GM23338 (cell line): ENCODE results near the gene PURA. TPM values are rescaled to one million over a fixed set of nuclear protein-coding genes. Genes with fewer than 3 reads are reported as not detected.

ENCODE experiments used
- ATAC-seq: fragments of 200-7000 bp; cut with Tn5 transposase; 3 replicates; pipeline ENCODE4 v1.9.1; 2020
- DNase-seq: peaks from one replicate; pipeline ENCODE4 v3.0.0-alpha.2; 2015; ENCODE audit warnings: low spot score
- H2AFZ ChIP-seq: fragments of 200-600 bp; sonication (generic); 2 replicates; pipeline ENCODE4 v1.8.0; 2016; ENCODE audit warnings: antibody characterized with exemption, mild to moderate bottlenecking, moderate library complexity
- H3F3A ChIP-seq: fragments of 200-600 bp; sonication (generic); replicated peaks from 2 replicates; pipeline ENCODE4 v1.8.0; 2017; ENCODE audit warnings: antibody characterized with exemption, mixed run types, low read depth
- H3K27ac ChIP-seq: fragments of 200-600 bp; sonication (generic); 2 replicates; pipeline ENCODE4 v1.6.1; 2016; ENCODE audit warnings: low read depth
- H3K27me3 ChIP-seq: fragments of 200-600 bp; sonication (generic); 2 replicates; pipeline ENCODE4 v1.8.0; 2016; ENCODE audit warnings: mild to moderate bottlenecking, mixed run types, moderate library complexity; ENCODE audit not compliant: insufficient read depth
- H3K36me3 ChIP-seq: fragments of 200-600 bp; sonication (generic); 2 replicates; pipeline ENCODE4 v1.8.0; 2016; ENCODE audit warnings: mild to moderate bottlenecking; ENCODE audit not compliant: insufficient read depth
- H3K4me1 ChIP-seq: fragments of 200-600 bp; sonication (generic); 2 replicates; pipeline ENCODE4 v1.8.0; 2016; ENCODE audit warnings: mild to moderate bottlenecking, moderate library complexity; ENCODE audit not compliant: insufficient read depth
- H3K4me2 ChIP-seq: fragments of 200-600 bp; sonication (generic); 2 replicates; pipeline ENCODE4 v1.7.1; 2017; ENCODE audit warnings: mixed run types
- H3K4me3 ChIP-seq: fragments of 200-600 bp; sonication (generic); 2 replicates; pipeline ENCODE4 v1.6.1; 2016; ENCODE audit warnings: mixed run types
- H3K79me2 ChIP-seq: fragments of 200-600 bp; sonication (generic); replicated peaks from 2 replicates; pipeline ENCODE4 v1.8.0; 2017; ENCODE audit warnings: mild to moderate bottlenecking; ENCODE audit not compliant: insufficient read depth
- H3K9me2 ChIP-seq: fragments of 200-600 bp; sonication (generic); 2 replicates; pipeline ENCODE4 v1.8.0; 2017; ENCODE audit not compliant: insufficient read depth
- H4K20me1 ChIP-seq: fragments of 200-600 bp; sonication (generic); replicated peaks from 2 replicates; pipeline ENCODE4 v1.8.0; 2017; ENCODE audit warnings: mild to moderate bottlenecking; ENCODE audit not compliant: insufficient read depth
- H3K27ac Mint-ChIP-seq: 2 replicates; pipeline ENCODE4 v1.8.0; 2020; ENCODE audit warnings: inconsistent platforms, mild to moderate bottlenecking, moderate library complexity, mixed read lengths
- H3K27me3 Mint-ChIP-seq: 3 replicates; pipeline ENCODE4 v1.8.0; 2022; ENCODE audit warnings: low read depth, mild to moderate bottlenecking, moderate library complexity, mixed read lengths, inconsistent platforms; ENCODE audit not compliant: insufficient read depth, poor library complexity
- H3K36me3 Mint-ChIP-seq: 3 replicates; pipeline ENCODE4 v1.8.0; 2021; ENCODE audit warnings: low read depth, mild to moderate bottlenecking, inconsistent platforms, moderate library complexity, mixed read lengths
- H3K4me1 Mint-ChIP-seq: 3 replicates; pipeline ENCODE4 v1.8.0; 2020; ENCODE audit warnings: mild to moderate bottlenecking, inconsistent platforms, mixed read lengths
- H3K4me3 Mint-ChIP-seq: 3 replicates; pipeline ENCODE4 v1.8.0; 2021; ENCODE audit warnings: moderate library complexity, mild to moderate bottlenecking, inconsistent platforms, mixed read lengths
- H3K9me3 Mint-ChIP-seq: 3 replicates; pipeline ENCODE4 v1.8.0; 2020; ENCODE audit warnings: moderate library complexity, mild to moderate bottlenecking, inconsistent platforms, mixed read lengths
- CREB1 ChIP-seq: fragments of 250-450 bp; sonication (Bioruptor Pico); IDR thresholded peaks from 2 replicates; pipeline ENCODE4 v1.5.0; 2020; ENCODE audit warnings: low read depth, mild to moderate bottlenecking, moderate library complexity
- ZNF114 ChIP-seq: fragments of 250-450 bp; sonication (Bioruptor Pico); IDR thresholded peaks from 2 replicates; pipeline ENCODE4 v1.5.0; 2020; ENCODE audit warnings: mild to moderate bottlenecking, moderate library complexity
- polyA plus RNA-seq: library from polyadenylated mRNA; unstranded; fragments of >200 nt; fragmentation: Nextera tagmentation; extraction: Ambion mirVana; gene quantifications from 2 replicates; pipeline ENCODE4 v1.2.1, GENCODE V29; 2016
- total RNA-seq: library from RNA; depleted of rRNA; stranded (reverse); fragments of >200 nt; shearing (Covaris generic); gene quantifications from 2 replicates; pipeline ENCODE4 v1.2.3, GENCODE V29; 2014
- TF ChIP-seq, protein P1 (sequence below), 2 experiments: fragments of 200-600 bp in 1 of 2; sonication (generic) in 1 of 2; conservative IDR thresholded peaks; 2 replicates each; pipeline versions ENCODE4 v1.5.1 to v1.6.1; 2016 to 2017; ENCODE audit warnings: antibody characterized with exemption in 2 of 2, low read depth in 2 of 2, mild to moderate bottlenecking in 2 of 2, moderate library complexity in 1 of 2
- TF ChIP-seq, protein P2 (sequence below): IDR thresholded peaks from 2 replicates; pipeline ENCODE4 v1.6.1; 2016; ENCODE audit warnings: antibody characterized with exemption
- TF ChIP-seq, protein P3 (sequence below): fragments of 250-450 bp; sonication (Bioruptor Pico); IDR thresholded peaks from 2 replicates; pipeline ENCODE4 v1.5.0; 2020; ENCODE audit warnings: mild to moderate bottlenecking, moderate library complexity

PURA gene
- total and polyA plus RNA-seq, 2 experiments from 2014 or later, result 1.5 to 2.3 TPM

DNA sequence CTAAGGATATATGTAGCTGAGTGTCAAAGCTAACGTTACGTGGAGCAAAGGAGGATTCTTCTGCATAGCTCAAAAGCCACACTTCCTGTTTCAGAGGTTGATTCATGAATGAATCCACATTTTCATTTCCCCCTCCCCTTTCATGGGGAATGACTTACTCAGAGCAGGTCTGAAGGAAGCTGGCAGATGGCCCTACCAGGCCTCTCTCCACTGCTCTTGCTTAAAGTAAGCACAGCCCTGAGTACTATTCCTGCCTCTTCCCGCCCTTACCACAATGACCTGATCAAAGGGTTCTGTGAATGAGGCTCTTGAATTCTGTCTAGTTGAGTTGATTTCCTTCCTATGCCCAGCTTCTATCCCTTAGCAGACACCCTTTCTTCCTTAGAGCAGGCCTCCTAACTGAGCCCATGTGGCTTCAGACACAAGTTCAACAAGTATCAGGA is 18.1 kb downstream of the PURA start:
- H2AFZ ChIP-seq, result no peak overlapping the region
- DNase-seq, result no peak

DNA sequence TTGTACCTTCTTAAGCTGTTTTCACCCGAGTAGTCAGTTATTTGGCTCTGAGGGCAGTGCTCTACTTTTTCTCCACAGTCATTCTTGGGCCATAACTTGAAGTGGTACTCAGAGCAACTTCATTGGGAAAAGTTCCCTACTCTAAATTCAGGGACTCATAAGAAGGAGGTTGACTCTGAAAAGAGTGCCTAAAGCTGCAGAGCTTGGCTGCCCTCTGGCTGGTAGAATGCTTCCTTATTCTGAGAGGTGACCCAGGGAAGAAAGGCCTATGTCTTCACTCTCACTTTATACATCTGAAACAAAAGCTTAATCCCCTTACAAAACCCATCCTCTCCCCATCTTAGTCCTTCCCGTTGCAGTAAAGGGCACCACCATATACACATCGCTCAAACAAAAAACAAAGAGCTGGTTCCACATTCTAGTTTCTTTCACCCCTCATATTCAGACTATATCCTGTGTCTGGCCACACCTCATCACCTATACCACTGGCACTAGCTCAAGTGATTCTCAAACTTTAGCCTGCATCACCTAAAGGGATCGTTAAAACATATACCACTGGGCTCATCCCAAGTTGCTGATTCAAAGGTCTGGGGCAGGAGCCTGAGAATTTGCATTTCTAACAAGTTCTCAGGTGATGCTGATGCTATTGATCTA is 19.7 kb downstream of the PURA start:
- ATAC-seq, result no peak
- no peak overlapping the region for H3K27ac ChIP-seq
- H3K27ac Mint-ChIP-seq, result no peak overlapping the region
- H3K79me2 ChIP-seq, result no peaks in the 10 kb centered on the region
- H3K9me2 ChIP-seq, result no peaks in the 10 kb centered on the region
- H3K4me2 ChIP-seq, result no peak overlapping the region
- H3K4me1 ChIP-seq, result peaks cover 6% of the 10 kb centered on the region
- no peaks in the 10 kb centered on the region for H3K36me3 ChIP-seq
- no peaks in the 10 kb centered on the region for H3F3A ChIP-seq
- no peak overlapping the region for H2AFZ ChIP-seq
- no peaks in the 10 kb centered on the region for H4K20me1 ChIP-seq
- no peaks in the 10 kb centered on the region for H3K27me3 ChIP-seq
- no peak overlapping the region for H3K4me3 ChIP-seq
- H3K4me1 Mint-ChIP-seq, result peaks cover 18% of the 10 kb centered on the region
- no peaks in the 10 kb centered on the region for H3K36me3 Mint-ChIP-seq
- DNase-seq, result no peak
- TF ChIP-seq ZNF114 (CRISPR knock-in tag), result no peak
- TF ChIP-seq, protein P1, sequence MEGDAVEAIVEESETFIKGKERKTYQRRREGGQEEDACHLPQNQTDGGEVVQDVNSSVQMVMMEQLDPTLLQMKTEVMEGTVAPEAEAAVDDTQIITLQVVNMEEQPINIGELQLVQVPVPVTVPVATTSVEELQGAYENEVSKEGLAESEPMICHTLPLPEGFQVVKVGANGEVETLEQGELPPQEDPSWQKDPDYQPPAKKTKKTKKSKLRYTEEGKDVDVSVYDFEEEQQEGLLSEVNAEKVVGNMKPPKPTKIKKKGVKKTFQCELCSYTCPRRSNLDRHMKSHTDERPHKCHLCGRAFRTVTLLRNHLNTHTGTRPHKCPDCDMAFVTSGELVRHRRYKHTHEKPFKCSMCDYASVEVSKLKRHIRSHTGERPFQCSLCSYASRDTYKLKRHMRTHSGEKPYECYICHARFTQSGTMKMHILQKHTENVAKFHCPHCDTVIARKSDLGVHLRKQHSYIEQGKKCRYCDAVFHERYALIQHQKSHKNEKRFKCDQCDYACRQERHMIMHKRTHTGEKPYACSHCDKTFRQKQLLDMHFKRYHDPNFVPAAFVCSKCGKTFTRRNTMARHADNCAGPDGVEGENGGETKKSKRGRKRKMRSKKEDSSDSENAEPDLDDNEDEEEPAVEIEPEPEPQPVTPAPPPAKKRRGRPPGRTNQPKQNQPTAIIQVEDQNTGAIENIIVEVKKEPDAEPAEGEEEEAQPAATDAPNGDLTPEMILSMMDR (conservative IDR thresholded peaks at IDR 0.05; ENCODE audit: low read depth in 2 of 2), result peak in 1 of 2 experiments; percentile 39; a peak in 2 of 4 replicates
- no peaks in the 10 kb centered on the region for H3K9me3 Mint-ChIP-seq
- H3K4me3 Mint-ChIP-seq, result no peak overlapping the region
- H3K27me3 Mint-ChIP-seq, result no peaks in the 10 kb centered on the region

More for the DNA sequence above, 18.1 kb downstream of the PURA start:
- no peaks in the 10 kb centered on the region for H3F3A ChIP-seq
- no peak overlapping the region for H3K27ac ChIP-seq
- no peaks in the 10 kb centered on the region for H4K20me1 ChIP-seq
- H3K36me3 ChIP-seq, result no peaks in the 10 kb centered on the region
- H3K4me2 ChIP-seq, result no peak overlapping the region
- H3K27ac Mint-ChIP-seq, result no peak overlapping the region
- peaks cover 18% of the 10 kb centered on the region for H3K4me1 Mint-ChIP-seq
- H3K36me3 Mint-ChIP-seq, result no peaks in the 10 kb centered on the region
- no peak overlapping the region for H3K4me3 ChIP-seq
- H3K27me3 ChIP-seq, result peaks cover under 1% of the 10 kb centered on the region; the same call in 1 of the 2 replicates
- H3K4me1 ChIP-seq, result peaks cover 6% of the 10 kb centered on the region
- TF ChIP-seq CREB1, result no peak
- TF ChIP-seq, protein P2, sequence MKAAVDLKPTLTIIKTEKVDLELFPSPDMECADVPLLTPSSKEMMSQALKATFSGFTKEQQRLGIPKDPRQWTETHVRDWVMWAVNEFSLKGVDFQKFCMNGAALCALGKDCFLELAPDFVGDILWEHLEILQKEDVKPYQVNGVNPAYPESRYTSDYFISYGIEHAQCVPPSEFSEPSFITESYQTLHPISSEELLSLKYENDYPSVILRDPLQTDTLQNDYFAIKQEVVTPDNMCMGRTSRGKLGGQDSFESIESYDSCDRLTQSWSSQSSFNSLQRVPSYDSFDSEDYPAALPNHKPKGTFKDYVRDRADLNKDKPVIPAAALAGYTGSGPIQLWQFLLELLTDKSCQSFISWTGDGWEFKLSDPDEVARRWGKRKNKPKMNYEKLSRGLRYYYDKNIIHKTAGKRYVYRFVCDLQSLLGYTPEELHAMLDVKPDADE, result no peak
- no peaks in the 10 kb centered on the region for H3K9me2 ChIP-seq
- H3K79me2 ChIP-seq, result no peaks in the 10 kb centered on the region
- H3K27me3 Mint-ChIP-seq, result no peaks in the 10 kb centered on the region
- no peak for ATAC-seq
- no peak overlapping the region for H3K4me3 Mint-ChIP-seq
- no peaks in the 10 kb centered on the region for H3K9me3 Mint-ChIP-seq

DNA sequence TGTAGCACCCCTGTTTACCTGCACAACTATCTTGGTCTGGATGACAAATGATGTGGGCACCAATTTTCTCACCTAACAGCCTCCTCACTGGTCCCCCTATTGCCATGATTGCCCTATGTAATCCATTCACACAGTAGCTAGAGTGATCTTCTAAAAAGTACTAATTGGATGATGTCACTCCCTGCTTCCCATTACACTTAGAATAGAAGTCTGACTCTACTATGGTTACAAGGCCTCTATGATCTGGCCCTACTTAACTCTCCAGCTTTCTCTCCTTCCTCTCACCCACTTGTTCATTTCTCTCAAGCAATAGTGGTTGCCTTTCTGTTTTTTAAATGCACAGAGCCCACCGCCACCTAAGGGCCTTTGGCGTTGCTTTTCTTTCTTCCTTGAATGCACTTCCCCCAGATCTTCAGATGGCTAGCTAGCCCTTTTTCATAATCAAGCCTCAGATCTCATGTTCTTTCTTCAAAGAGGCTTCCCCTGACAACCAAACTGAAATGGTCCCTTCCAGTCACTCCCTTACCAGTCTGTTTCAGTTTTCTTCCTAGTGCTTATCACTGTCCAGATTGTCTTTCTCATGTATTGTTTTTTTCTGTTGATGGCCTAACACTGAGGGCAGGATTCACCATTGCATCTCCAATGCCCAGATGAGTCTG is 20.5 kb downstream of the PURA start:
- H3K36me3 ChIP-seq, result no peaks in the 10 kb centered on the region
- no peak overlapping the region for H3K27ac ChIP-seq
- H3K79me2 ChIP-seq, result no peaks in the 10 kb centered on the region
- H3K4me3 Mint-ChIP-seq, result no peak overlapping the region
- no peak overlapping the region for H2AFZ ChIP-seq
- DNase-seq (no peak), ATAC-seq (no peak)
- no peaks in the 10 kb centered on the region for H3K36me3 Mint-ChIP-seq
- no peaks in the 10 kb centered on the region for H3F3A ChIP-seq
- no peak overlapping the region for H3K4me3 ChIP-seq
- no peaks in the 10 kb centered on the region for H3K27me3 Mint-ChIP-seq
- H3K4me2 ChIP-seq, result no peak overlapping the region
- H3K4me1 Mint-ChIP-seq, result peaks cover 18% of the 10 kb centered on the region
- no peaks in the 10 kb centered on the region for H3K9me2 ChIP-seq
- no peak overlapping the region for H3K27ac Mint-ChIP-seq
- H4K20me1 ChIP-seq, result no peaks in the 10 kb centered on the region
- peaks cover 6% of the 10 kb centered on the region for H3K4me1 ChIP-seq
- H3K27me3 ChIP-seq, result no peaks in the 10 kb centered on the region
- H3K9me3 Mint-ChIP-seq, result no peaks in the 10 kb centered on the region
- TF ChIP-seq, protein P3, sequence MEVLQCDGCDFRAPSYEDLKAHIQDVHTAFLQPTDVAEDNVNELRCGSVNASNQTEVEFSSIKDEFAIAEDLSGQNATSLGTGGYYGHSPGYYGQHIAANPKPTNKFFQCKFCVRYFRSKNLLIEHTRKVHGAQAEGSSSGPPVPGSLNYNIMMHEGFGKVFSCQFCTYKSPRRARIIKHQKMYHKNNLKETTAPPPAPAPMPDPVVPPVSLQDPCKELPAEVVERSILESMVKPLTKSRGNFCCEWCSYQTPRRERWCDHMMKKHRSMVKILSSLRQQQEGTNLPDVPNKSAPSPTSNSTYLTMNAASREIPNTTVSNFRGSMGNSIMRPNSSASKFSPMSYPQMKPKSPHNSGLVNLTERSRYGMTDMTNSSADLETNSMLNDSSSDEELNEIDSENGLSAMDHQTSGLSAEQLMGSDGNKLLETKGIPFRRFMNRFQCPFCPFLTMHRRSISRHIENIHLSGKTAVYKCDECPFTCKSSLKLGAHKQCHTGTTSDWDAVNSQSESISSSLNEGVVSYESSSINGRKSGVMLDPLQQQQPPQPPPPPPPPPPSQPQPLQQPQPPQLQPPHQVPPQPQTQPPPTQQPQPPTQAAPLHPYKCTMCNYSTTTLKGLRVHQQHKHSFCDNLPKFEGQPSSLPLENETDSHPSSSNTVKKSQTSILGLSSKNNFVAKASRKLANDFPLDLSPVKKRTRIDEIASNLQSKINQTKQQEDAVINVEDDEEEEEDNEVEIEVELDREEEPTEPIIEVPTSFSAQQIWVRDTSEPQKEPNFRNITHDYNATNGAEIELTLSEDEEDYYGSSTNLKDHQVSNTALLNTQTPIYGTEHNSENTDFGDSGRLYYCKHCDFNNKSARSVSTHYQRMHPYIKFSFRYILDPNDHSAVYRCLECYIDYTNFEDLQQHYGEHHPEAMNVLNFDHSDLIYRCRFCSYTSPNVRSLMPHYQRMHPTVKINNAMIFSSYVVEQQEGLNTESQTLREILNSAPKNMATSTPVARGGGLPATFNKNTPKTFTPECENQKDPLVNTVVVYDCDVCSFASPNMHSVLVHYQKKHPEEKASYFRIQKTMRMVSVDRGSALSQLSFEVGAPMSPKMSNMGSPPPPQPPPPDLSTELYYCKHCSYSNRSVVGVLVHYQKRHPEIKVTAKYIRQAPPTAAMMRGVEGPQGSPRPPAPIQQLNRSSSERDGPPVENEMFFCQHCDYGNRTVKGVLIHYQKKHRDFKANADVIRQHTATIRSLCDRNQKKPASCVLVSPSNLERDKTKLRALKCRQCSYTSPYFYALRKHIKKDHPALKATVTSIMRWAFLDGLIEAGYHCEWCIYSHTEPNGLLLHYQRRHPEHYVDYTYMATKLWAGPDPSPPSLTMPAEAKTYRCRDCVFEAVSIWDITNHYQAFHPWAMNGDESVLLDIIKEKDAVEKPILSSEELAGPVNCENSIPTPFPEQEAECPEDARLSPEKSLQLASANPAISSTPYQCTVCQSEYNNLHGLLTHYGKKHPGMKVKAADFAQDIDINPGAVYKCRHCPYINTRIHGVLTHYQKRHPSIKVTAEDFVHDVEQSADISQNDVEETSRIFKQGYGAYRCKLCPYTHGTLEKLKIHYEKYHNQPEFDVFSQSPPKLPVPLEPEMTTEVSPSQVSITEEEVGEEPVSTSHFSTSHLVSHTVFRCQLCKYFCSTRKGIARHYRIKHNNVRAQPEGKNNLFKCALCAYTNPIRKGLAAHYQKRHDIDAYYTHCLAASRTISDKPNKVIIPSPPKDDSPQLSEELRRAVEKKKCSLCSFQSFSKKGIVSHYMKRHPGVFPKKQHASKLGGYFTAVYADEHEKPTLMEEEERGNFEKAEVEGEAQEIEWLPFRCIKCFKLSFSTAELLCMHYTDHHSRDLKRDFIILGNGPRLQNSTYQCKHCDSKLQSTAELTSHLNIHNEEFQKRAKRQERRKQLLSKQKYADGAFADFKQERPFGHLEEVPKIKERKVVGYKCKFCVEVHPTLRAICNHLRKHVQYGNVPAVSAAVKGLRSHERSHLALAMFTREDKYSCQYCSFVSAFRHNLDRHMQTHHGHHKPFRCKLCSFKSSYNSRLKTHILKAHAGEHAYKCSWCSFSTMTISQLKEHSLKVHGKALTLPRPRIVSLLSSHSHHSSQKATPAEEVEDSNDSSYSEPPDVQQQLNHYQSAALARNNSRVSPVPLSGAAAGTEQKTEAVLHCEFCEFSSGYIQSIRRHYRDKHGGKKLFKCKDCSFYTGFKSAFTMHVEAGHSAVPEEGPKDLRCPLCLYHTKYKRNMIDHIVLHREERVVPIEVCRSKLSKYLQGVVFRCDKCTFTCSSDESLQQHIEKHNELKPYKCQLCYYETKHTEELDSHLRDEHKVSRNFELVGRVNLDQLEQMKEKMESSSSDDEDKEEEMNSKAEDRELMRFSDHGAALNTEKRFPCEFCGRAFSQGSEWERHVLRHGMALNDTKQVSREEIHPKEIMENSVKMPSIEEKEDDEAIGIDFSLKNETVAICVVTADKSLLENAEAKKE (CRISPR knock-in tag), result no peak
